ENCODE results near the gene R3HDM2.

Gene R3HDM2

GRCh38 chr12:57435293-57435692, 4.5 kb upstream of the R3HDM2 start:
- no peak for TF ChIP-seq CTCF (IDR thresholded peaks at IDR 0.05)
- H3K36me3 Mint-ChIP-seq (ENCODE audit: low read depth) = no peaks in the 10 kb centered on the region
- peaks cover 31% of the 10 kb centered on the region for H3K4me1 Mint-ChIP-seq
- H3K27ac Mint-ChIP-seq = peak overlapping the region; percentile 93
- no peak overlapping the region for H3K4me3 Mint-ChIP-seq
- no peak for DNase-seq
- no peaks in the 10 kb centered on the region for H3K9me3 Mint-ChIP-seq
- H3K27me3 Mint-ChIP-seq (ENCODE audit: low read depth, poor library complexity) = peaks cover 4% of the 10 kb centered on the region

GRCh38 chr12:57434517-57435223, 3.8 kb upstream of the R3HDM2 start, which contains the start of gene INHBC:
Gene INHBC (plus strand): TSS chr12:57434784. CDS start chr12:57434887, 103 bp downstream.
- Mint-ChIP-seq H3K9me3 (no peaks in the 10 kb centered on the region), H3K4me1 (peaks cover 37% of the 10 kb centered on the region), H3K27ac (peak within 1 kb of the TSS; percentile 93), H3K27me3 (ENCODE audit: low read depth, poor library complexity) (peaks cover 4% of the 10 kb centered on the region), H3K4me3 (no peak within 1 kb of the TSS), H3K36me3 (ENCODE audit: low read depth) (no peaks in the 10 kb centered on the region)
- DNase-seq = no peak
- no peak for TF ChIP-seq CTCF (IDR thresholded peaks at IDR 0.05)

- peaks cover 47% of the 10 kb centered on the region for H3K4me1 Mint-ChIP-seq
- no peaks in the 10 kb centered on the region for H3K36me3 Mint-ChIP-seq (ENCODE audit: low read depth)
- no peak overlapping the region for H3K27ac Mint-ChIP-seq
- no peak for DNase-seq
- no peaks in the 10 kb centered on the region for H3K9me3 Mint-ChIP-seq
- H3K4me3 Mint-ChIP-seq = no peak overlapping the region
- no peak for TF ChIP-seq CTCF (IDR thresholded peaks at IDR 0.05)
- peaks cover 4% of the 10 kb centered on the region for H3K27me3 Mint-ChIP-seq (ENCODE audit: low read depth, poor library complexity)
Observed at GRCh38 chr12:57433370-57433769, 2.5 kb upstream of the R3HDM2 start.

GRCh38 chr12:57431654-57432188, 878 bp upstream of the R3HDM2 start:
- peaks cover 58% of the 10 kb centered on the region for H3K4me1 Mint-ChIP-seq
- peak overlapping the region; percentile 98 for H3K27ac Mint-ChIP-seq
- H3K4me3 Mint-ChIP-seq = peak overlapping the region; percentile 90
- H3K9me3 Mint-ChIP-seq = no peaks in the 10 kb centered on the region
- no peak for TF ChIP-seq CTCF (IDR thresholded peaks at IDR 0.05)
- peaks cover under 1% of the 10 kb centered on the region for H3K36me3 Mint-ChIP-seq (ENCODE audit: low read depth)
- DNase-seq = no peak
- H3K27me3 Mint-ChIP-seq (ENCODE audit: low read depth, poor library complexity) = peaks cover 4% of the 10 kb centered on the region

GRCh38 chr12:57430112-57430930, 522 bp downstream of the R3HDM2 start:
- peak; percentile 78 for DNase-seq
- Mint-ChIP-seq H3K9me3 (no peaks in the 10 kb centered on the region), H3K27me3 (ENCODE audit: low read depth, poor library complexity) (peaks cover under 1% of the 10 kb centered on the region), H3K36me3 (ENCODE audit: low read depth) (peaks cover 14% of the 10 kb centered on the region), H3K27ac (peak overlapping the region; percentile 99), H3K4me3 (peak overlapping the region; percentile 94), H3K4me1 (peaks cover 59% of the 10 kb centered on the region)
- no peak for TF ChIP-seq CTCF (IDR thresholded peaks at IDR 0.05)
